Central memory CD8-positive, alpha-beta T cell (primary cell): ENCODE results near the gene C3orf49.

Experiments used
- ATAC-seq: fragments of 150-1000 bp; cut with Tn5 transposase; replicated peaks from 2 replicates; pipeline ENCODE4 v1.10.0; 2022; ENCODE audit warnings: mild to moderate bottlenecking, moderate FRiP score, moderate number of reproducible peaks; ENCODE audit not compliant: poor library complexity, severe bottlenecking; ENCODE audit errors: extremely low read depth
- DNase-seq, 2 donors: peaks; one replicate each; pipeline ENCODE4 v3.0.0; 2021; ENCODE audit warnings: low spot score in 2 of 2
- H3K27ac Mint-ChIP-seq: one replicate; pipeline ENCODE4 v1.8.0; 2022; ENCODE audit warnings: low read depth, mild to moderate bottlenecking, moderate library complexity, mixed read lengths
- H3K27me3 Mint-ChIP-seq: one replicate; pipeline ENCODE4 v1.8.0; 2022; ENCODE audit warnings: mixed read lengths
- H3K36me3 Mint-ChIP-seq: one replicate; pipeline ENCODE4 v1.8.0; 2022; ENCODE audit warnings: mild to moderate bottlenecking, moderate library complexity, mixed read lengths; ENCODE audit not compliant: insufficient read depth
- H3K4me1 Mint-ChIP-seq: one replicate; pipeline ENCODE4 v1.8.0; 2022; ENCODE audit warnings: mixed read lengths
- H3K4me3 Mint-ChIP-seq: one replicate; pipeline ENCODE4 v1.8.0; 2022; ENCODE audit warnings: mild to moderate bottlenecking, moderate library complexity, mixed read lengths
- H3K9me3 Mint-ChIP-seq: one replicate; pipeline ENCODE4 v1.8.0; 2022; ENCODE audit warnings: mixed read lengths

C3orf49 gene, protein sequence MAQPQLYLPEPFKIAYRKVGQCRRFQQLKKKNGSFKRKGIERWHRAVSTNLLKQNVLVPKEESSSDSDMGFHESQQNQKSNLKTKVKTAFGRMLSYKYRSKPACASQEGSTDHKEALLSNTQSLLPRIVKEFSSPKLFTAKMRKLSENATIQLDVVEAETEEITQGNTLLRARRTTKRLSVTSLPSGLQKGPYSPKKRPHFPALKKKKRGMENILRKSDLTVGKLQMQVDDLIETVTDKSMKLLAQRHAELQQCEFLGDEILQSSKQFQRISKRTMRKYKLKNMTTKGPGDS

DNA sequence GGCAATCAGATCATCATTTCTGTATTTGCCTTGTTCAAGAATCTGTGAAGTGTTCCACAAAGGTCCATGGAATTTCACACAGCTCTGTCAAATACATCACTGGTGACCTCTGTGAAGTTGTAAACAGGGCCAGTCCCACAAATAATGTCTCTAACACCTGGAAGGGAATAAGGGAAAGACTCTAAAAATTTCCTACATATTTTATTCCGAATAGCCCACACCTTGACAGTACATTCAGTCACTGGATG lies at the start of gene C3orf49:
Gene C3orf49 (plus strand): TSS at position 149 of the 248 bp plus-strand sequence. CDS start 173 bp downstream, outside the sequence.
- H3K27me3 Mint-ChIP-seq = no peaks in the 10 kb centered on the region

DNA sequence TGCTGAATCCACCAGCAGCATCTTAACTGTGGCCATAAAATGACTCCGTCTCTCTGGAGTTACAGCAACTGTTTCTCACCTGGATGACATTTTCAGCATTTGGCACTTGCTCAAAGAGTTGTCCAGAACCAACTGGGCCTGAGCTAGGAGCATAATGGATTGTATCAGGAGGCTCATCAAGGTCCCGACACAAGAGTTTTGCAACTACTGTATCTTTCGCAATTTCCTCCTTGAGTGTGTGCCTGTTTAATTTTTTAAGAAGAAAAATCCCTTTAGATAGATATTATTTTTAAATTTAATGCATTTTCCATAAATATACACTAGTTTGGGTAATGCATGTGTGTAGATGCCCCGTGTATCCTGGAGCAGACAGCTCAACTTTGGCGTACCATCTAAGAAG lies 44.3 kb upstream of the C3orf49 start:
- Mint-ChIP-seq H3K4me3 (no peak overlapping the region), H3K9me3 (no peaks in the 10 kb centered on the region), H3K4me1 (no peaks in the 10 kb centered on the region), H3K27ac (no peak overlapping the region), H3K27me3 (peaks cover 13% of the 10 kb centered on the region), H3K36me3 (no peaks in the 10 kb centered on the region)
- DNase-seq (no peak), ATAC-seq (no peak)

More for the DNA sequence above, at the start of gene C3orf49:
- Mint-ChIP-seq H3K36me3 (peaks cover 2% of the 10 kb centered on the region), H3K4me1 (peaks cover 4% of the 10 kb centered on the region), H3K27ac (no peak within 1 kb of the TSS), H3K4me3 (no peak within 1 kb of the TSS), H3K9me3 (no peaks in the 10 kb centered on the region)
- DNase-seq = no peak
- no peak for ATAC-seq

DNA sequence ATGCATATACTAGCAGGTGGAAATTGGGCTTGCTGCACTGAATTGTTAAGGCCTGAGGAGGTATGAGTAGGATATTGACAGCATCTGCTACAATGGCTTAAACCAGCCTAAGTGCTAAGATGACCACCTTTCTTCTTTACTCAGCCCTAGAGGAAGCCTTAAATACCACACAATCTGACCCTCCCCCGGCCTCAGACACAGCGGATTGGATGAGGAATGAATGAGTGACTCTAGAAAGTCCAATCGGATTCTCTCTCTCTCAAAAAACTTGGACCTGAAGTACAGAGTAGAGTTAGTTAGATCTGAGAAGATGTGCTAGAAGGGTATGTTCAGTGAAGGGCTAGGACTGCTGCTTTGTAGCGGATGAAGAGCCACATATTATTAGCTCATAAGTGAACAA lies 39.9 kb upstream of the C3orf49 start:
- ATAC-seq (no peak), DNase-seq (no peak)
- Mint-ChIP-seq H3K27me3 (no peaks in the 10 kb centered on the region), H3K27ac (no peak overlapping the region), H3K4me3 (no peak overlapping the region), H3K36me3 (no peaks in the 10 kb centered on the region), H3K9me3 (no peaks in the 10 kb centered on the region), H3K4me1 (no peaks in the 10 kb centered on the region)

DNA sequence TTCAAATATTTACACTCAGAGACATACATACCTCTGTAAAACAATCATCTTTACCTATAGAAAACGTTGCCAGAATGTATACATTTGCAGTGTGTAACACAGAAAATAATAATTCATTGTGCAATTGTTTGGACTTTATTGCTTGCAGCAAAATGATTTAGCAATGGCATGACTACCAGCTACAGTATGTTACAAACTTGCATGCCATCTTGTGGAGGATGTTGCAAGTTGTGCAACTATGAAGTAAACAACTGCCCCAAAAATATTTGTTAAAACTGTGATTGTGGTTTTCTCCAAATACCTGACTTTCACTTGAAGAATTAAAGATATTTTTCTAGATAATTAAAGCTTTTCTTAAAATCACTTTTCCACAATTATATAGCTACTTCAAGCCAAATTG lies 27.1 kb upstream of the C3orf49 start:
- Mint-ChIP-seq H3K36me3 (no peaks in the 10 kb centered on the region), H3K27ac (no peak overlapping the region), H3K27me3 (peaks cover 31% of the 10 kb centered on the region), H3K4me1 (no peaks in the 10 kb centered on the region), H3K9me3 (no peaks in the 10 kb centered on the region), H3K4me3 (no peak overlapping the region)
- no peak for DNase-seq
- no peak for ATAC-seq

DNA sequence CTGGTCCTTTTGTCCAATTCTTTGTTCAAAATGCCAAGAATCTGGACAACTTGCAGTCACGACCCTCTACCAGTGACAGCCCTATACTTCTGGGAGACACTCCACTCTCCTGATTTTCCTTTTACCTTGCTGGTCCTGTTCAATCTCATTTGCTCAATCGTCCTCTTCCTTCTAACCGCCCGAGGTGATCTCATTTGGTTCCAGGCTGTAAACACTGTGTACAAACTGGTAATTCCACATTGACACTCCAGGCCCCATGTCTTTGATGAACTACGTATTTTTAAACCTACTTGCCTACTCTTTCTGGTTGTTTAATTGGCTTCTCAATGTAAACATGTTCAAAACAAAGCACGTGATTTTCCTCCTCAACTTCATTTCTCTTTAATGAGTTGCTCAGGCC lies 23.7 kb upstream of the C3orf49 start:
- Mint-ChIP-seq H3K27me3 (peaks cover 11% of the 10 kb centered on the region), H3K9me3 (no peaks in the 10 kb centered on the region), H3K27ac (no peak overlapping the region), H3K4me3 (no peak overlapping the region), H3K4me1 (no peaks in the 10 kb centered on the region), H3K36me3 (no peaks in the 10 kb centered on the region)
- ATAC-seq = no peak
- DNase-seq = no peak

DNA sequence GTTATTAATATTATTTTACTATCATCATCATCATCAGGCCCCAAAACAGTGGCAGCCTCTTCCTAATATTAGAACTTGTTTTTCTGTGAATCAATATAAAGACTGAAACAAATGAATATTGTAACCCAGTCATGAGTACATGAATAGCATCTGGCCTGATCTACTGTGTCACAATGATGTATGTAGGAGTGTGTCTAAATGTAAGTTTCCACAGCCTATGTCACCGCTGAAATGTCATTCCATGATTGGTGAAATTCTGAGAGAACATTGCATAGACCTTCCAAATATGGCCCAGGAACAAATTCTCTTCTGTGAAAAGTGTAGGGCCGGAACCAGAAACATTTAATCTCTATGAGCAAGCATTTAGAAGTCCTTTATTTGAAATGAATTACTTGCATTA lies 20.6 kb upstream of the C3orf49 start:
- no peaks in the 10 kb centered on the region for H3K4me1 Mint-ChIP-seq
- no peaks in the 10 kb centered on the region for H3K36me3 Mint-ChIP-seq
- no peak overlapping the region for H3K4me3 Mint-ChIP-seq
- no peaks in the 10 kb centered on the region for H3K9me3 Mint-ChIP-seq
- DNase-seq (no peak), ATAC-seq (no peak)
- H3K27me3 Mint-ChIP-seq = peaks cover 6% of the 10 kb centered on the region
- no peak overlapping the region for H3K27ac Mint-ChIP-seq

DNA sequence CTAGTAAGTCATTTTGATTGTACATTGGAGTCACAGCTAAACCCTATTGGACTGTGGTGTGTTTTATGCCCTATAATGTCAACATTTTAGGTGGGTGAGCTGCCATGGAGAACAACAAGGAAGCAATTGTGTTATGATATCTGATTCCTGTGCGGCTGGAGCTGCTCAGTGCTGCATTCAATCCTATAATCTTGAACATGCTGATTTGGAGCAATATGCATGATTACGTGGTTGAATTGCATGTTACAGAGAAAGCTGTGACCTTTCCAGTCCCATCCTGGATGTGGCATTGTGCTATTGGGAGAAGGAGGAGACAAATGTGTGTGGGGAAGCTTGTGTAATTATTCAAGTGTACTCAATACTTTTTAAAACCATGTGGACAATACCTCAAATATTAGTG lies 20.1 kb upstream of the C3orf49 start:
- no peak overlapping the region for H3K27ac Mint-ChIP-seq
- H3K4me3 Mint-ChIP-seq = no peak overlapping the region
- DNase-seq (no peak), ATAC-seq (no peak)
- no peaks in the 10 kb centered on the region for H3K4me1 Mint-ChIP-seq
- no peaks in the 10 kb centered on the region for H3K9me3 Mint-ChIP-seq
- H3K36me3 Mint-ChIP-seq = no peaks in the 10 kb centered on the region
- H3K27me3 Mint-ChIP-seq = peaks cover 6% of the 10 kb centered on the region

DNA sequence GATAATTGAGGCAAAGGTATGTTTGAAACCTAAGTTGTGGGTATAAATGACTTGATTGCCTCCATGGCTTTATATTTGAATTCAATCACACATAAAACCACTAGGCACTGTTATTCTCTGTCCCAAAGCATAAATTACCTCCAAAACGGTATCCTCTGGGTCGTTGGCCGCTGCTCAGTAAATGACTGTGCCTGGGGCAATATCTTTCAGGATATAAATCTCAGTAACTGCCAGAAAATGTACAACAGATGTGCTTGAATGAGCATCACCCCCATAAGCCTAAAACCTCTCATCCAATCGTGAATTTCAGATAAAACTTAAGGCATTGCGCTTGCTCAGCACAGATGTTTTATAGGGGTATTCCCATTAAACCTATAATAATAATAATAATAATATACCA lies 19.0 kb upstream of the C3orf49 start:
- no peak overlapping the region for H3K27ac Mint-ChIP-seq
- peaks cover 6% of the 10 kb centered on the region for H3K27me3 Mint-ChIP-seq
- H3K9me3 Mint-ChIP-seq = no peaks in the 10 kb centered on the region
- H3K4me1 Mint-ChIP-seq = no peaks in the 10 kb centered on the region
- no peaks in the 10 kb centered on the region for H3K36me3 Mint-ChIP-seq
- no peak for ATAC-seq
- H3K4me3 Mint-ChIP-seq = no peak overlapping the region
- no peak for DNase-seq

DNA sequence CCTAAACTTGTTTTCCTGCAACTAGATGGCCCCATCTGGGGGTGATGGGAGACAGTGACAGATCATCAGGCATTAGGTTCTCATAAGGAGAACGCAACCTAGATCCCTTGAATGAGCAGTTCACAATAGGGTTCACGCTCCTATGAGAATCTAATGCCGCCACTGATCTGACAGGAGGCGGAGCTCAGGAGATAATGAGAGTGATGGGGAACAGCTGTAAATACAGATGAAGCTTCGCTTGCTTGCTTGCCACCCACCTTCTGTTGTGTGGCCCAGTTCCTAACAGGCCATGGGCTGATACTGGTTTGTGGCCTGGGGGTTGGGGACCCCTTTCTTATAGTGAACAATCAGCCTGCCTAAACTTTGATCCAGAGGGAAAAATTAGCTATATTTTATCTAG lies 15.2 kb upstream of the C3orf49 start:
- ATAC-seq = no peak
- no peak overlapping the region for H3K4me3 Mint-ChIP-seq
- no peak for DNase-seq
- H3K27me3 Mint-ChIP-seq = no peaks in the 10 kb centered on the region
- H3K4me1 Mint-ChIP-seq = no peaks in the 10 kb centered on the region
- H3K36me3 Mint-ChIP-seq = no peaks in the 10 kb centered on the region
- H3K27ac Mint-ChIP-seq = no peak overlapping the region
- H3K9me3 Mint-ChIP-seq = no peaks in the 10 kb centered on the region

DNA sequence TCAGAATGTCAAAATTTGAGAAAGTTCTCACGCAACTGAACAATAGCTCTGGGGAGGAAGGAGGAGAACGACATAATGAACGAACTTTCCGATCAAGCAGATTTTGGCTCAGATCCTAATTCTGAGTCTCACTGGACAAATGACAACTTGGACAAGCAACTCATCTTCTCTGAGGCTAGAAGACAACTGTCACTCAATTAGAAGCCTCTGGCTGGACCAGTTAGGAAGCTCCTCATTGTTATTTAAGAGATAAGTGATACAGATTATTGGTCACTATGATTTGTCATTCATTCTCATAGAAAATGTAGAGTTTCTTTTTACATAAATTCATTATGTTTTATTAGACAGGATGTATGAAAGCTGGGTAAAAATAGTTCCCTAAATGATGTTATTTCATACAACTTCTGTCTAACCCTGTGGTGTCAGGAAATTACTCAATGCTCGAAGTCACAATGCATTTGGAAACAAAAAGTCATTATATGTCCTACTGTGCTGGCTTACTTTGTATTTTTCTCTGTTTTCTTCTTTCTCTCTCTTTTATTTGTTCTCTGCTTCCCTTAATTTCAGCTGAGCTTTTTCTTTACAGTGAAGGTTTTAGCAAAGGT lies 11.0 kb upstream of the C3orf49 start:
- ATAC-seq (no peak), DNase-seq (no peak)
- H3K27me3 Mint-ChIP-seq = no peaks in the 10 kb centered on the region
- H3K27ac Mint-ChIP-seq = no peak overlapping the region
- H3K4me3 Mint-ChIP-seq = no peak overlapping the region
- no peaks in the 10 kb centered on the region for H3K36me3 Mint-ChIP-seq
- H3K4me1 Mint-ChIP-seq = no peaks in the 10 kb centered on the region
- no peaks in the 10 kb centered on the region for H3K9me3 Mint-ChIP-seq

DNA sequence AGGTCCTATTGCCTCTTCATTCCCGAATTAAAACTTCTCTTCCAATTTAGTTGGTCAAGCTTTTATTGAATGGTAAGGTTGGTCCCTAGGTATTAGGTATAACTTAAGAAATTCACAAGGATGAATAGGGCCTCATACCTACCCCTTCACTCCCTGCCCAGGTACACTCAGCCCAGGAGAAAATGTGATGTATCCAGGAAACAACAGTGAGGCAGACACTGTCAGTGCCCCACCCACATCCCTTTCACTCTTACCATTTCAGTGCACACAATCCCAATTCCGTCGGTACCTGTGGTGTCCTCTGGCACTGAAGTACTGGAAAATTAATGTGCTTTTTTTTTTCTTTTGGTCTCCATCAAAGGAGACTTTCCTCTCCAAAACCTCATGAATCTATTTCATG lies 10.5 kb upstream of the C3orf49 start:
- ATAC-seq (no peak), DNase-seq (no peak)
- Mint-ChIP-seq H3K4me3 (no peak overlapping the region), H3K9me3 (no peaks in the 10 kb centered on the region), H3K4me1 (no peaks in the 10 kb centered on the region), H3K27me3 (no peaks in the 10 kb centered on the region), H3K36me3 (no peaks in the 10 kb centered on the region), H3K27ac (no peak overlapping the region)

DNA sequence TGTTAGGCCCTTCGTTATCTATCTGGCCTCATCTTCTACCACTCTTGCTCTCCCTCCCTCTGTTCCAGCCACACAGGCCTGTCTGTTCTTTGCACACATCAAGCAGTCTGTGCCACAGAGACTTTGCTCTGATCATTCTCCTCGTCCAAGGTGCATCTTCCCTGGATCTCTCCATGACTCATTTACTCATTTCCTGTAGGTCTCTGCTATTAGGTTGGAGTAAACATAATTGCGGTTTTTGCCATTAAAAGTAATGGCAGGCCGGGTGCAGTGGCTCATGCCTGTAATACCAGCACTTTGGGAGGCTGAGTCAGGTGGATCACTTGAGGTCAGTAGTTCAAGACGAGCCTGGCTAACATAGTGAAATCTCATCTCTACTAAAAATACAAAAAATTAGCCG lies 9.5 kb upstream of the C3orf49 start:
- no peaks in the 10 kb centered on the region for H3K27me3 Mint-ChIP-seq
- no peak for DNase-seq
- no peaks in the 10 kb centered on the region for H3K36me3 Mint-ChIP-seq
- no peak overlapping the region for H3K4me3 Mint-ChIP-seq
- no peaks in the 10 kb centered on the region for H3K9me3 Mint-ChIP-seq
- H3K4me1 Mint-ChIP-seq = no peaks in the 10 kb centered on the region
- H3K27ac Mint-ChIP-seq = no peak overlapping the region
- no peak for ATAC-seq

DNA sequence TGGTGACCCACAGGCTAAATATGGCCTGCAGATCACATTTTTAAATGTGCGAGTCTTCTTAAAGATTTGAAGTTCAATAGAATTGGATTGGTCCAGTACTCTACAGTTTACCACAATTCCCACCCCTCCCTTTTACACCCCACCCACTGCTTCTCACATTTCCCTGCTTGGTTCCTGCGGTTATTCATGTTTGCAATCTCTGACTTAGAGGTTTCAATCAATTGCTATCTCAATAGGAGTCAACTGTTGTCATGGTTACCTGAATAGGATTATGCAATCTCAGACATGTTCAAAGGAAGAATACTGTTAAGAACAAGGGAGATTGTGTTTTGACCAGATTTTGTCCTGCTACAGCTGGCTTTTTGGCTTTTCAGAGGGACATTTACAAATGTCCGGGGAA lies 4.9 kb upstream of the C3orf49 start:
- no peaks in the 10 kb centered on the region for H3K9me3 Mint-ChIP-seq
- DNase-seq (no peak), ATAC-seq (no peak)
- H3K27ac Mint-ChIP-seq = no peak overlapping the region
- peaks cover 4% of the 10 kb centered on the region for H3K4me1 Mint-ChIP-seq
- H3K27me3 Mint-ChIP-seq = no peaks in the 10 kb centered on the region
- no peak overlapping the region for H3K4me3 Mint-ChIP-seq
- peaks cover 2% of the 10 kb centered on the region for H3K36me3 Mint-ChIP-seq
